ENCODE results near the gene MLLT3.

GRCh38 chr9:20316372-20316771, 305.9 kb downstream of the MLLT3 start:
- TF ChIP-seq CTCF (IDR thresholded peaks at IDR 0.05 in 8 of 11, conservative IDR thresholded peaks at IDR 0.05 in 3 of 11): no peak
- no peak for TF ChIP-seq POLR2A (IDR thresholded peaks at IDR 0.05)

Data from spleen (tissue), 7 donors.